ENCODE data around the gene KLK7.

The KLK7 gene

GRCh38 chr19:50964266-50964665 is 19.5 kb downstream of the KLK7 start:
- Histone ChIP-seq H4K20me1 (ENCODE audit: insufficient read depth, low read length, poor library complexity, severe bottlenecking) (no peaks in the 10 kb centered on the region), H3K79me2 (ENCODE audit: insufficient read depth, low read length) (no peaks in the 10 kb centered on the region), H3F3A (ENCODE audit: low read depth) (no peaks in the 10 kb centered on the region), H3K9me2 (replicated peaks; ENCODE audit: low read depth, low read length) (no peaks in the 10 kb centered on the region), H2AFZ (ENCODE audit: low read length) (no peak overlapping the region), H3K9me3 (ENCODE audit: insufficient read depth, low read depth, low read length) (no peaks in the 10 kb centered on the region; the same call in 1 of the 2 replicates), H3K4me1 (ENCODE audit: insufficient read depth, low read length, poor library complexity, severe bottlenecking) (no peaks in the 10 kb centered on the region), H3K4me3 (ENCODE audit: low read length, poor library complexity, severe bottlenecking) (no peak overlapping the region), H3K9ac (ENCODE audit: low read depth, low read length, poor library complexity, severe bottlenecking) (no peak overlapping the region), H3K36me3 (ENCODE audit: insufficient read depth, low read length) (no peaks in the 10 kb centered on the region), H3K27me3 (ENCODE audit: insufficient read depth, low read length, poor library complexity, severe bottlenecking) (no peaks in the 10 kb centered on the region), H3K4me2 (ENCODE audit: low read depth, low read length, poor library complexity, severe bottlenecking) (no peak overlapping the region)
- no peak for TF ChIP-seq EZH2phosphoT487 (IDR thresholded peaks at IDR 0.05; ENCODE audit: borderline replicate concordance)
- TF ChIP-seq CTCF (conservative IDR thresholded peaks at IDR 0.05; ENCODE audit: low read length), result no peak

GRCh38 chr19:50963381-50963780 is 20.3 kb downstream of the KLK7 start:
- no peak overlapping the region for H3K4me2 ChIP-seq (ENCODE audit: low read depth, low read length, poor library complexity, severe bottlenecking)
- no peaks in the 10 kb centered on the region for H3K79me2 ChIP-seq (ENCODE audit: insufficient read depth, low read length)
- H3K36me3 ChIP-seq (ENCODE audit: insufficient read depth, low read length), result no peaks in the 10 kb centered on the region
- no peak overlapping the region for H2AFZ ChIP-seq (ENCODE audit: low read length)
- no peaks in the 10 kb centered on the region for H3F3A ChIP-seq (ENCODE audit: low read depth)
- H4K20me1 ChIP-seq (ENCODE audit: insufficient read depth, low read length, poor library complexity, severe bottlenecking), result no peaks in the 10 kb centered on the region
- no peak overlapping the region for H3K4me3 ChIP-seq (ENCODE audit: low read length, poor library complexity, severe bottlenecking)
- H3K9ac ChIP-seq (ENCODE audit: low read depth, low read length, poor library complexity, severe bottlenecking), result no peak overlapping the region
- no peaks in the 10 kb centered on the region for H3K27me3 ChIP-seq (ENCODE audit: insufficient read depth, low read length, poor library complexity, severe bottlenecking)
- no peaks in the 10 kb centered on the region; the same call in 1 of the 2 replicates for H3K9me3 ChIP-seq (ENCODE audit: insufficient read depth, low read depth, low read length)
- no peaks in the 10 kb centered on the region for H3K9me2 ChIP-seq (replicated peaks; ENCODE audit: low read depth, low read length)
- H3K4me1 ChIP-seq (ENCODE audit: insufficient read depth, low read length, poor library complexity, severe bottlenecking), result no peaks in the 10 kb centered on the region
- TF ChIP-seq CTCF (conservative IDR thresholded peaks at IDR 0.05; ENCODE audit: low read length), result no peak
- TF ChIP-seq EZH2phosphoT487 (IDR thresholded peaks at IDR 0.05; ENCODE audit: borderline replicate concordance), result no peak

- Histone ChIP-seq H3K4me3 (ENCODE audit: low read length, poor library complexity, severe bottlenecking) (no peak overlapping the region), H3F3A (ENCODE audit: low read depth) (no peaks in the 10 kb centered on the region), H3K79me2 (ENCODE audit: insufficient read depth, low read length) (no peaks in the 10 kb centered on the region), H3K36me3 (ENCODE audit: insufficient read depth, low read length) (no peaks in the 10 kb centered on the region), H2AFZ (ENCODE audit: low read length) (no peak overlapping the region), H3K27me3 (ENCODE audit: insufficient read depth, low read length, poor library complexity, severe bottlenecking) (no peaks in the 10 kb centered on the region), H3K9me3 (ENCODE audit: insufficient read depth, low read depth, low read length) (no peaks in the 10 kb centered on the region; the same call in 1 of the 2 replicates), H4K20me1 (ENCODE audit: insufficient read depth, low read length, poor library complexity, severe bottlenecking) (no peaks in the 10 kb centered on the region), H3K9me2 (replicated peaks; ENCODE audit: low read depth, low read length) (no peaks in the 10 kb centered on the region), H3K4me1 (ENCODE audit: insufficient read depth, low read length, poor library complexity, severe bottlenecking) (no peaks in the 10 kb centered on the region), H3K9ac (ENCODE audit: low read depth, low read length, poor library complexity, severe bottlenecking) (no peak overlapping the region), H3K4me2 (ENCODE audit: low read depth, low read length, poor library complexity, severe bottlenecking) (no peak overlapping the region)
- TF ChIP-seq EZH2phosphoT487 (IDR thresholded peaks at IDR 0.05; ENCODE audit: borderline replicate concordance) (no peak), CTCF (conservative IDR thresholded peaks at IDR 0.05; ENCODE audit: low read length) (no peak)
These were observed 21.5 kb downstream of the KLK7 start for GRCh38 chr19:50962245-50962644.

All from Loucy (cell line).